GM12892 (cell line): Measurements from ENCODE around the gene CLNK.

Experiments used
- POLR2A ChIP-seq: IDR thresholded peaks from 2 replicates; pipeline ENCODE4 v1.6.1; 2011; ENCODE audit warnings: low read depth, low read length, control low read depth
- POLR2AphosphoS5 ChIP-seq: IDR thresholded peaks from 2 replicates; pipeline ENCODE4 v1.6.1; 2011; ENCODE audit warnings: low read depth, low read length, control low read depth

- TF ChIP-seq POLR2A, result no peak
- no peak for TF ChIP-seq POLR2AphosphoS5
Observed at GRCh38 chr4:10491401-10491800, 193.2 kb downstream of the CLNK start.
